ENCODE measurements around the gene BCL7A. TPM values are rescaled to one million over a fixed set of nuclear protein-coding genes. Genes with fewer than 3 reads are reported as not detected.
"Not testable (repeated sequence)": the region's sequence is repeated elsewhere in the genome, so short reads cannot be mapped to it uniquely, and the experiment has no call there.

Gene BCL7A
- total and polyA plus RNA-seq, 4 donors = 3.5 to 8.3 (median 4.9) TPM

GRCh38 chr12:122040579-122041386, 19.1 kb downstream of the BCL7A start:
- peak overlapping the region in 1 of 2 donors; percentile 35 for H3K27ac ChIP-seq (ENCODE audit: low read depth in 1 of 2, low read length in 2 of 2)
- TF ChIP-seq HNF4G (IDR thresholded peaks at IDR 0.05) = peak; percentile 29
- TF ChIP-seq EGR1 (IDR thresholded peaks at IDR 0.05; ENCODE audit: low read depth in 2 of 2) = no peak
- peak in 1 of 2 donors; percentile 17 for TF ChIP-seq GABPA (IDR thresholded peaks at IDR 0.05 in 1 of 2, conservative IDR thresholded peaks at IDR 0.05 in 1 of 2)
- TF ChIP-seq HNF4A (conservative IDR thresholded peaks at IDR 0.05) = peak; percentile 73 to 80
- peak; percentile 81 to 82 for TF ChIP-seq RXRA (IDR thresholded peaks at IDR 0.05)
- peak; percentile 52 for TF ChIP-seq FOXA2 (IDR thresholded peaks at IDR 0.05)
- peak; percentile 58 for TF ChIP-seq REST (IDR thresholded peaks at IDR 0.05)
- peak in 1 of 2 donors; percentile 19 for TF ChIP-seq RAD21 (IDR thresholded peaks at IDR 0.05)
- TF ChIP-seq MAX (IDR thresholded peaks at IDR 0.05) = peak; percentile 54
- TF ChIP-seq JUND (IDR thresholded peaks at IDR 0.05) = peak; percentile 21 to 64
- peak; percentile 34 for TF ChIP-seq YY1 (IDR thresholded peaks at IDR 0.05)
- TF ChIP-seq ATF3 (IDR thresholded peaks at IDR 0.05) = no peak
- no peak for TF ChIP-seq CTCF (IDR thresholded peaks at IDR 0.05; ENCODE audit: low read depth, low read length, missing input control)
- TF ChIP-seq SP1 (IDR thresholded peaks at IDR 0.05) = peak; percentile 84
- H3K9me3 ChIP-seq (ENCODE audit: control insufficient read depth in 4 of 4, low read length in 3 of 4) = no peaks in the 10 kb centered on the region
- no peaks in the 10 kb centered on the region for H3K27me3 ChIP-seq (ENCODE audit: control insufficient read depth in 4 of 4, insufficient read depth in 4 of 4, low read length in 3 of 4)
- no peak overlapping the region for H3K9ac ChIP-seq (ENCODE audit: low read depth in 1 of 2, low read length in 2 of 2)
- no peak for DNase-seq (ENCODE audit: low spot score)
- H3K4me3 ChIP-seq (ENCODE audit: low read depth in 1 of 3, low read length in 3 of 3) = no peak overlapping the region
- WGBS = 55% methylated on average over 21 of the region's 21 CpGs
- H3K36me3 ChIP-seq (ENCODE audit: control insufficient read depth in 4 of 4, insufficient read depth in 3 of 4, low read depth in 1 of 4, low read length in 3 of 4) = peaks cover 3 to 12% (median 6%) of the 10 kb centered on the region in 4 donors
- H3K4me1 ChIP-seq (ENCODE audit: control insufficient read depth in 4 of 4, insufficient read depth in 4 of 4, low read length in 3 of 4) = peaks cover 4 to 18% (median 8%) of the 10 kb centered on the region in 4 donors

- not testable (repeated sequence) for H3K27me3 ChIP-seq (ENCODE audit: control insufficient read depth in 4 of 4, insufficient read depth in 4 of 4, low read length in 3 of 4); H3K4me3 ChIP-seq (ENCODE audit: low read depth in 1 of 3, low read length in 3 of 3); H3K36me3 ChIP-seq (ENCODE audit: control insufficient read depth in 4 of 4, insufficient read depth in 3 of 4, low read depth in 1 of 4, low read length in 3 of 4); H3K27ac ChIP-seq (ENCODE audit: low read depth in 1 of 2, low read length in 2 of 2); H3K9ac ChIP-seq (ENCODE audit: low read depth in 1 of 2, low read length in 2 of 2); DNase-seq (ENCODE audit: low spot score); H3K9me3 ChIP-seq (ENCODE audit: control insufficient read depth in 4 of 4, low read length in 3 of 4)
- peaks cover 4 to 18% (median 8%) of the 10 kb centered on the region in 4 donors for H3K4me1 ChIP-seq (ENCODE audit: control insufficient read depth in 4 of 4, insufficient read depth in 4 of 4, low read length in 3 of 4)
- 96% methylated on average over 3 of the region's 3 CpGs for WGBS
Measured at GRCh38 chr12:122041458-122041857, 19.8 kb downstream of the BCL7A start.
